Measurements from ENCODE around the gene GRID1.

The GRID1 gene

GRCh38 chr10:86257683-86258082 lies 108.9 kb downstream of the GRID1 start (continued):
- TF ChIP-seq, protein P1, sequence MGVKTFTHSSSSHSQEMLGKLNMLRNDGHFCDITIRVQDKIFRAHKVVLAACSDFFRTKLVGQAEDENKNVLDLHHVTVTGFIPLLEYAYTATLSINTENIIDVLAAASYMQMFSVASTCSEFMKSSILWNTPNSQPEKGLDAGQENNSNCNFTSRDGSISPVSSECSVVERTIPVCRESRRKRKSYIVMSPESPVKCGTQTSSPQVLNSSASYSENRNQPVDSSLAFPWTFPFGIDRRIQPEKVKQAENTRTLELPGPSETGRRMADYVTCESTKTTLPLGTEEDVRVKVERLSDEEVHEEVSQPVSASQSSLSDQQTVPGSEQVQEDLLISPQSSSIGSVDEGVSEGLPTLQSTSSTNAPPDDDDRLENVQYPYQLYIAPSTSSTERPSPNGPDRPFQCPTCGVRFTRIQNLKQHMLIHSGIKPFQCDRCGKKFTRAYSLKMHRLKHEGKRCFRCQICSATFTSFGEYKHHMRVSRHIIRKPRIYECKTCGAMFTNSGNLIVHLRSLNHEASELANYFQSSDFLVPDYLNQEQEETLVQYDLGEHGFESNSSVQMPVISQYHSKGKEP (tag by site-specific recombination; IDR thresholded peaks at IDR 0.05) = no peak
- TF ChIP-seq ZNF398 (tag by site-specific recombination; IDR thresholded peaks at IDR 0.05) (no peak), ZNF146 (tag by site-specific recombination; IDR thresholded peaks at IDR 0.05) (no peak), PBX3 (CRISPR knock-in tag; IDR thresholded peaks at IDR 0.05) (no peak), YY1 (tag by site-specific recombination; IDR thresholded peaks at IDR 0.05) (no peak), ZNF302 (tag by site-specific recombination; IDR thresholded peaks at IDR 0.05; ENCODE audit: low read depth) (no peak), ZNF391 (tag by site-specific recombination; IDR thresholded peaks at IDR 0.05; ENCODE audit: borderline replicate concordance, low read depth) (no peak), ZNF214 (tag by site-specific recombination; IDR thresholded peaks at IDR 0.05; ENCODE audit: borderline replicate concordance) (no peak), ZNF266 (tag by site-specific recombination; IDR thresholded peaks at IDR 0.05; ENCODE audit: low read depth) (no peak), ZNF223 (tag by site-specific recombination; IDR thresholded peaks at IDR 0.05) (no peak), ZNF544 (tag by site-specific recombination; IDR thresholded peaks at IDR 0.05) (no peak)
- TF ChIP-seq, protein P2, sequence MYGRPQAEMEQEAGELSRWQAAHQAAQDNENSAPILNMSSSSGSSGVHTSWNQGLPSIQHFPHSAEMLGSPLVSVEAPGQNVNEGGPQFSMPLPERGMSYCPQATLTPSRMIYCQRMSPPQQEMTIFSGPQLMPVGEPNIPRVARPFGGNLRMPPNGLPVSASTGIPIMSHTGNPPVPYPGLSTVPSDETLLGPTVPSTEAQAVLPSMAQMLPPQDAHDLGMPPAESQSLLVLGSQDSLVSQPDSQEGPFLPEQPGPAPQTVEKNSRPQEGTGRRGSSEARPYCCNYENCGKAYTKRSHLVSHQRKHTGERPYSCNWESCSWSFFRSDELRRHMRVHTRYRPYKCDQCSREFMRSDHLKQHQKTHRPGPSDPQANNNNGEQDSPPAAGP (tag by site-specific recombination; IDR thresholded peaks at IDR 0.05) = no peak
- TF ChIP-seq, protein P3, sequence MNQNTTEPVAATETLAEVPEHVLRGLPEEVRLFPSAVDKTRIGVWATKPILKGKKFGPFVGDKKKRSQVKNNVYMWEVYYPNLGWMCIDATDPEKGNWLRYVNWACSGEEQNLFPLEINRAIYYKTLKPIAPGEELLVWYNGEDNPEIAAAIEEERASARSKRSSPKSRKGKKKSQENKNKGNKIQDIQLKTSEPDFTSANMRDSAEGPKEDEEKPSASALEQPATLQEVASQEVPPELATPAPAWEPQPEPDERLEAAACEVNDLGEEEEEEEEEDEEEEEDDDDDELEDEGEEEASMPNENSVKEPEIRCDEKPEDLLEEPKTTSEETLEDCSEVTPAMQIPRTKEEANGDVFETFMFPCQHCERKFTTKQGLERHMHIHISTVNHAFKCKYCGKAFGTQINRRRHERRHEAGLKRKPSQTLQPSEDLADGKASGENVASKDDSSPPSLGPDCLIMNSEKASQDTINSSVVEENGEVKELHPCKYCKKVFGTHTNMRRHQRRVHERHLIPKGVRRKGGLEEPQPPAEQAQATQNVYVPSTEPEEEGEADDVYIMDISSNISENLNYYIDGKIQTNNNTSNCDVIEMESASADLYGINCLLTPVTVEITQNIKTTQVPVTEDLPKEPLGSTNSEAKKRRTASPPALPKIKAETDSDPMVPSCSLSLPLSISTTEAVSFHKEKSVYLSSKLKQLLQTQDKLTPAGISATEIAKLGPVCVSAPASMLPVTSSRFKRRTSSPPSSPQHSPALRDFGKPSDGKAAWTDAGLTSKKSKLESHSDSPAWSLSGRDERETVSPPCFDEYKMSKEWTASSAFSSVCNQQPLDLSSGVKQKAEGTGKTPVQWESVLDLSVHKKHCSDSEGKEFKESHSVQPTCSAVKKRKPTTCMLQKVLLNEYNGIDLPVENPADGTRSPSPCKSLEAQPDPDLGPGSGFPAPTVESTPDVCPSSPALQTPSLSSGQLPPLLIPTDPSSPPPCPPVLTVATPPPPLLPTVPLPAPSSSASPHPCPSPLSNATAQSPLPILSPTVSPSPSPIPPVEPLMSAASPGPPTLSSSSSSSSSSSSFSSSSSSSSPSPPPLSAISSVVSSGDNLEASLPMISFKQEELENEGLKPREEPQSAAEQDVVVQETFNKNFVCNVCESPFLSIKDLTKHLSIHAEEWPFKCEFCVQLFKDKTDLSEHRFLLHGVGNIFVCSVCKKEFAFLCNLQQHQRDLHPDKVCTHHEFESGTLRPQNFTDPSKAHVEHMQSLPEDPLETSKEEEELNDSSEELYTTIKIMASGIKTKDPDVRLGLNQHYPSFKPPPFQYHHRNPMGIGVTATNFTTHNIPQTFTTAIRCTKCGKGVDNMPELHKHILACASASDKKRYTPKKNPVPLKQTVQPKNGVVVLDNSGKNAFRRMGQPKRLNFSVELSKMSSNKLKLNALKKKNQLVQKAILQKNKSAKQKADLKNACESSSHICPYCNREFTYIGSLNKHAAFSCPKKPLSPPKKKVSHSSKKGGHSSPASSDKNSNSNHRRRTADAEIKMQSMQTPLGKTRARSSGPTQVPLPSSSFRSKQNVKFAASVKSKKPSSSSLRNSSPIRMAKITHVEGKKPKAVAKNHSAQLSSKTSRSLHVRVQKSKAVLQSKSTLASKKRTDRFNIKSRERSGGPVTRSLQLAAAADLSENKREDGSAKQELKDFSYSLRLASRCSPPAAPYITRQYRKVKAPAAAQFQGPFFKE (tag by site-specific recombination; IDR thresholded peaks at IDR 0.05; ENCODE audit: borderline replicate concordance) = no peak
- TF ChIP-seq, protein P4, sequence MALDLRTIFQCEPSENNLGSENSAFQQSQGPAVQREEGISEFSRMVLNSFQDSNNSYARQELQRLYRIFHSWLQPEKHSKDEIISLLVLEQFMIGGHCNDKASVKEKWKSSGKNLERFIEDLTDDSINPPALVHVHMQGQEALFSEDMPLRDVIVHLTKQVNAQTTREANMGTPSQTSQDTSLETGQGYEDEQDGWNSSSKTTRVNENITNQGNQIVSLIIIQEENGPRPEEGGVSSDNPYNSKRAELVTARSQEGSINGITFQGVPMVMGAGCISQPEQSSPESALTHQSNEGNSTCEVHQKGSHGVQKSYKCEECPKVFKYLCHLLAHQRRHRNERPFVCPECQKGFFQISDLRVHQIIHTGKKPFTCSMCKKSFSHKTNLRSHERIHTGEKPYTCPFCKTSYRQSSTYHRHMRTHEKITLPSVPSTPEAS (tag by site-specific recombination; IDR thresholded peaks at IDR 0.05) = no peak
